ENCODE measurements around the gene NTM.
"Not testable (repeated sequence)": the region's sequence is repeated elsewhere in the genome, so short reads cannot be mapped to it uniquely, and the experiment has no call there.

Gene NTM

DNA sequence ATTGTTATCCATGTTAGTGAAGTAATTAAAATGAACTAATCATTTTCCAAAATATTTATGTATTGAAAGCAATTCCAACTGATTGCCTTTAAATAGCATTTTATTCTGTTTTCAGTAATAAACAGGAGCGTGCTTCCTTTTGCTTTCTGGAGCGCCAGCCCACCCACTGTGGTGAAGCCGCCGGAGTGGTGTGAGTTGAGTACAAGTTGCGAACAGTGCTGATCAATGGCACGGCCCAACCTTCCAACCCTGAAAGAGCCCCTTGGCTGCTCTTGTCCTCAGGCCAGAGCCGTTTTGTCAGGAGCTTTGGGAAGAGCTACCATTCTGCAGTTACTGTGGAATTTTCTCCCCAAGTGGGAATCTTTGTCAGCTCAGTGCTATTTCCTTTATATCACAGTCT is 42.8 kb downstream of the NTM start:
- H3K4me3 ChIP-seq (ENCODE audit: insufficient read depth, low read depth, low read length, poor library complexity, severe bottlenecking), result no peak overlapping the region
- no peaks in the 10 kb centered on the region for H3K4me1 ChIP-seq (ENCODE audit: control insufficient read depth, insufficient read depth, low read length, poor library complexity, severe bottlenecking)
- no peak for DNase-seq
- no peaks in the 10 kb centered on the region for H3K36me3 ChIP-seq (ENCODE audit: control insufficient read depth, insufficient read depth, low read length)
- no peaks in the 10 kb centered on the region for H3K27me3 ChIP-seq (replicated peaks; ENCODE audit: control insufficient read depth, insufficient read depth, low read length, poor library complexity, severe bottlenecking)
- no peaks in the 10 kb centered on the region for H3K9me3 ChIP-seq (ENCODE audit: control insufficient read depth, low read length)
- no peak overlapping the region for H3K27ac ChIP-seq (ENCODE audit: insufficient read depth, low read length, poor library complexity, severe bottlenecking)

DNA sequence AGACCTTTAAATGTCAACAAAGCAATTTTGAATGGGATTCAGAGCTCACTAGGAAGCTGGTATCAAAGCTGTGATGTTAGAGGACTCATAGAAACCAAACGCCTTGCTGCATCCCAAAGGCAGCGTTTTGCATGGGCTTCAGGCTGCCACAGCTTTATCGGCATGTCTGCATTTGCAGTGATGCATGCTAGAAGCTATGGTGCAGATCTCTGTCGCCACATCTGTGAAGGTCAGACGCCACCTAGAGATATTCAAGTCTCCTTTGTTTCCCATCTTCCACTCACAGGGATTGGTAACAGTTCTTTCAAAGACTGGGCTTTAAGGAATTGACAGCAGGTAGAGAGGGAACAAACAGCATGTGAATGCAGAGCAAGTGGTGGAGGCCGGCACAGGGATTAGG is 47.8 kb downstream of the NTM start:
- no peak for DNase-seq
- H3K4me1 ChIP-seq (ENCODE audit: control insufficient read depth, insufficient read depth, low read length, poor library complexity, severe bottlenecking), result no peaks in the 10 kb centered on the region
- H3K9me3 ChIP-seq (ENCODE audit: control insufficient read depth, low read length), result no peaks in the 10 kb centered on the region
- H3K36me3 ChIP-seq (ENCODE audit: control insufficient read depth, insufficient read depth, low read length), result no peaks in the 10 kb centered on the region
- H3K27ac ChIP-seq (ENCODE audit: insufficient read depth, low read length, poor library complexity, severe bottlenecking), result no peak overlapping the region
- H3K4me3 ChIP-seq (ENCODE audit: insufficient read depth, low read depth, low read length, poor library complexity, severe bottlenecking), result no peak overlapping the region
- H3K27me3 ChIP-seq (replicated peaks; ENCODE audit: control insufficient read depth, insufficient read depth, low read length, poor library complexity, severe bottlenecking), result no peaks in the 10 kb centered on the region

DNA sequence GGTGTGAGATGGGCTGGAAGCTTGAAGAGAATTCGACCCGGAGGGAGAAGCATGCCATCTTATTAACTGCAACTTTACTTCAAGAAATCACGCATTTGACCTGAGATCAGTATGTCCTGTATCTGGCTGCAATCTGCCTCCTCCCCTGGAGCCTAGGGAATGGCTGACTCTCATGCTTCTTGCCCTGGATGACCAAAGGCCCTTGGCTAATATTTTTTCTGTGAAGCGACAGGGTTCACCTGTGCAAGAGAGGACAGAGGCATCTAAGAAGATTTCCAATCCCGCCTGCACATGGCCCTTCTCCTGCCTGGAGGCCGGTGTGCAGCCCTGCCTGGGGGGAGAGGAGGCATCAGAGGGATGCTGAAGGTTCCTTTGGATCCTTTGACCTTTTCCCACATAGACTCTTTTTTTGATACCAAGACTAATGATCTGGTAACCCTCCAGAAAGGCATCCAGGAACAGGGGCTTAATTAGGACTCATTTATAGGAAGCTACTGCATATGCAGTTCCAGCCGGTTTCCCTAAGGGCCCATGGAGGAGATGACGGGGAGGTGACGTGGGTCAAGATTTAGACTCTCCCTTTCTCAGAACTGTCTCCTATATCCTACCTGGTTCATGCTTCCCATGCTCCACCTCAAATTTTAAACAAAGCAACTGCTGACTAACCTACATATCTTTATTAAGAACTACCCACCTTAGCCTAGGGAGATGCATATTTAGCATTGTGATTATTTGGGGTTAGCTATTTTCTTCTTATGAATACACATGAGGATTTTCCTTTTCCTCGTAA is 50.8 kb downstream of the NTM start:
- Histone ChIP-seq H3K36me3 (ENCODE audit: control insufficient read depth, insufficient read depth, low read length) (no peaks in the 10 kb centered on the region), H3K27me3 (replicated peaks; ENCODE audit: control insufficient read depth, insufficient read depth, low read length, poor library complexity, severe bottlenecking) (no peaks in the 10 kb centered on the region), H3K27ac (ENCODE audit: insufficient read depth, low read length, poor library complexity, severe bottlenecking) (no peak overlapping the region), H3K4me1 (ENCODE audit: control insufficient read depth, insufficient read depth, low read length, poor library complexity, severe bottlenecking) (no peaks in the 10 kb centered on the region), H3K9me3 (ENCODE audit: control insufficient read depth, low read length) (no peaks in the 10 kb centered on the region), H3K4me3 (ENCODE audit: insufficient read depth, low read depth, low read length, poor library complexity, severe bottlenecking) (no peak overlapping the region)
- no peak for DNase-seq

DNA sequence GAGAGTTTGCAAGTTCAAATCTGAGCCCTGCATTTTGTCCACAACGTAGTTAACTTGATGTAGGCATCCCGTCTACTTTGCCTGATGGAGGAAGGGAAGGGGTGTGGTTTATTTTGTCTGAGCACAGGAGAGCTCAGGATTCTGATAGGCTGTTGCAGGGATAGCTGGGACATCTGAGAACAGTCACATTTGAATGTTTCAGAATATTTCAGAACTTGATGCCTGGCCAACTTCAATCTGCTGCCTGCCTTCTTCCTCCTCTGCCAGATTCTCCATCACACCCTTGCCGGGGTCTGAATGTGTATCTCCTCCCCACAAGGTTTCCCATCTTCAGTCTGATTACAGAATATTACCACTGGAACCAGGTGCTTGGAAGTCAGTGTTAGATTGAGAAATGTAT is 51.6 kb downstream of the NTM start:
- no peaks in the 10 kb centered on the region for H3K9me3 ChIP-seq (ENCODE audit: control insufficient read depth, low read length)
- no peaks in the 10 kb centered on the region for H3K27me3 ChIP-seq (replicated peaks; ENCODE audit: control insufficient read depth, insufficient read depth, low read length, poor library complexity, severe bottlenecking)
- no peaks in the 10 kb centered on the region for H3K4me1 ChIP-seq (ENCODE audit: control insufficient read depth, insufficient read depth, low read length, poor library complexity, severe bottlenecking)
- no peak overlapping the region for H3K4me3 ChIP-seq (ENCODE audit: insufficient read depth, low read depth, low read length, poor library complexity, severe bottlenecking)
- H3K27ac ChIP-seq (ENCODE audit: insufficient read depth, low read length, poor library complexity, severe bottlenecking), result no peak overlapping the region
- no peak for DNase-seq
- H3K36me3 ChIP-seq (ENCODE audit: control insufficient read depth, insufficient read depth, low read length), result no peaks in the 10 kb centered on the region

DNA sequence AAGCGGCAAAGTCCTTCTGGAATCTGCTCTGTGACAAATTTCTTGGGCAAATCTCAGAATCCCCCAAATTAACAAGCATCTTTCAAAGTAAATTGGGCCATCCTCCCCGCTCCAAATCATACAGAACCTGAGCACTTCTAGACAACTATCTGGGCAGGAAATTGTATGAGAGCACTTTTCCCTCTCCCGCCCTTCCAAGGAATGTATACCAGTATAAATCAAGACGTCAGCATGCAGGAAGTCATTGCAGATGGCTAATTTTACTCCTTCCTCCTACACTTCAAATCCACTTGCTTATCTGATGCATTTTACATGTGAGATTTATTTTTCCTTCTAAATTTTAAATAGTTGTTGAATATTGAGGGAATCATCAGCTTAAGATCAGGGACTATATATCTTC is 52.1 kb downstream of the NTM start:
- H3K27ac ChIP-seq (ENCODE audit: insufficient read depth, low read length, poor library complexity, severe bottlenecking), result no peak overlapping the region
- H3K36me3 ChIP-seq (ENCODE audit: control insufficient read depth, insufficient read depth, low read length), result no peaks in the 10 kb centered on the region
- no peak overlapping the region for H3K4me3 ChIP-seq (ENCODE audit: insufficient read depth, low read depth, low read length, poor library complexity, severe bottlenecking)
- H3K27me3 ChIP-seq (replicated peaks; ENCODE audit: control insufficient read depth, insufficient read depth, low read length, poor library complexity, severe bottlenecking), result no peaks in the 10 kb centered on the region
- no peaks in the 10 kb centered on the region for H3K9me3 ChIP-seq (ENCODE audit: control insufficient read depth, low read length)
- no peak for DNase-seq
- no peaks in the 10 kb centered on the region for H3K4me1 ChIP-seq (ENCODE audit: control insufficient read depth, insufficient read depth, low read length, poor library complexity, severe bottlenecking)

DNA sequence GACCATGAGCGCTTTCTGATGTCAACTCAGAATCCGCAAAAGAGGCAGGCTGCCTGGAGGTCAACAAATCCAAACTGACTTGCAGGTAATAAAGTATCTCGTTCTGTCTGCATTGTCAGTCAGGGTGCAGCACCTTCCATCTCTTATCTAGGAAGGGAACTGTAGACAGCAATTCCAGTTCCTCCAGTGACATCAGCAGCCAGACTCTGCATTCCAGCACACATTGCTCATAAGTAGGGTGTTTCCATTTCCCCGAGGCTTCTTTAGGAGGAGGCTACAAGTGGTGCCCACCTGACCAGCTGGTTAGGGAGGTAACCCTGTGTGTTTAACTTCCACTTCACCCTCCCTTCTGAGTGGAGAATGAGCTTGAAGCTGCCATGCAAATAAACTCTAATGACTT is 53.3 kb downstream of the NTM start:
- Histone ChIP-seq H3K27me3 (replicated peaks; ENCODE audit: control insufficient read depth, insufficient read depth, low read length, poor library complexity, severe bottlenecking) (no peaks in the 10 kb centered on the region), H3K4me3 (ENCODE audit: insufficient read depth, low read depth, low read length, poor library complexity, severe bottlenecking) (no peak overlapping the region), H3K36me3 (ENCODE audit: control insufficient read depth, insufficient read depth, low read length) (no peaks in the 10 kb centered on the region), H3K27ac (ENCODE audit: insufficient read depth, low read length, poor library complexity, severe bottlenecking) (no peak overlapping the region), H3K9me3 (ENCODE audit: control insufficient read depth, low read length) (no peaks in the 10 kb centered on the region), H3K4me1 (ENCODE audit: control insufficient read depth, insufficient read depth, low read length, poor library complexity, severe bottlenecking) (no peaks in the 10 kb centered on the region)
- DNase-seq, result no peak

DNA sequence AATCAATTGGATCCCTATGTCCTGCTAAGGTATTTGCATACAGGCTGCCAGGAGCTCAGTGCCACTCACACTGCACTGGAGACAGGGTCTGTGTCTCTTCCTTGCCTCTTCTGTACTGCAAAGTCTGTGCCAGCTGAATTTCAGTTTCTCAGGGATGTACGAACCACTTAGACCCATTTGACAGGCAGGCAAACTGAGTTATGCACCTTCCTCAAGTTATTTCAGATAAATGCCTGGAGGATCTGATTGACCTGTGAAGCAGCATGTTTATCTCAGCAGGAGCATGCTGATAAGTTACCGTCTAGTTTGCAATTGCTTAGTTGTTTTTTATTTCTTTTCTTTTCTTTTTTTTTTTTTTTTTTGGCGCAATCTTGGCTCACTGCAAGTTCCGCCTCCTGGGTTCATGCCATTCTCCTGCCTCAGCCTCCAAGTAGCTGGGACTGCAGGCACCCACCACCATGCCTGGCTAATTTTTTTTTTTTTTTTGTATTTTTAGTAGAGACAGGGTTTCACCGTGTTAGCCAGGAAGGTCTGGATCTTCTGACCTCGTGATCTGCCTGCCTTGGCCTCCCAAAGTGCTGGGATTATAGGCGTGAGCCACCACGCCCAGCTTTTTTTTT is 54.0 kb downstream of the NTM start:
- not testable (repeated sequence) for H3K27ac ChIP-seq (ENCODE audit: insufficient read depth, low read length, poor library complexity, severe bottlenecking); H3K36me3 ChIP-seq (ENCODE audit: control insufficient read depth, insufficient read depth, low read length); H3K9me3 ChIP-seq (ENCODE audit: control insufficient read depth, low read length); H3K4me3 ChIP-seq (ENCODE audit: insufficient read depth, low read depth, low read length, poor library complexity, severe bottlenecking); H3K4me1 ChIP-seq (ENCODE audit: control insufficient read depth, insufficient read depth, low read length, poor library complexity, severe bottlenecking); H3K27me3 ChIP-seq (replicated peaks; ENCODE audit: control insufficient read depth, insufficient read depth, low read length, poor library complexity, severe bottlenecking); DNase-seq

DNA sequence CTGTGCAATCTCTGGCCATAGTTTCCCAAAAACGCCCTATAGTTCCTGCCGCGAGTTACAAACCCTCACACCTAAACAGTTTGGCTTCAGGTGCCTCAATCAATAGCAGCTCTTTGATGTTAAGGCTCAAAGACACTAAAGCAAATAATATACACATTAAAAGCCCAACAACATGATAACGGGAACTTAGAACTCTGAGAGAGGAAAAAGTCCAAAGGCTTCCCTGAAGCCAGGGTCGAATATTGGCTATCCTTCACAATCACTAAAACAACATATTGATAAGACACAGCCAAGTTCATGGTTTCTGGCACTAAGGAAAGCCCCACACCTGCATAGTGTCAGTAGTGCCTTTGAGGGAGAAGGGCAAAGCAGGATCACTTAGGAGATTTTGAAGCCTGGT is 54.9 kb downstream of the NTM start:
- Histone ChIP-seq H3K4me1 (ENCODE audit: control insufficient read depth, insufficient read depth, low read length, poor library complexity, severe bottlenecking) (no peaks in the 10 kb centered on the region), H3K27ac (ENCODE audit: insufficient read depth, low read length, poor library complexity, severe bottlenecking) (no peak overlapping the region), H3K9me3 (ENCODE audit: control insufficient read depth, low read length) (no peaks in the 10 kb centered on the region), H3K4me3 (ENCODE audit: insufficient read depth, low read depth, low read length, poor library complexity, severe bottlenecking) (no peak overlapping the region), H3K36me3 (ENCODE audit: control insufficient read depth, insufficient read depth, low read length) (no peaks in the 10 kb centered on the region), H3K27me3 (replicated peaks; ENCODE audit: control insufficient read depth, insufficient read depth, low read length, poor library complexity, severe bottlenecking) (no peaks in the 10 kb centered on the region)
- DNase-seq, result no peak

DNA sequence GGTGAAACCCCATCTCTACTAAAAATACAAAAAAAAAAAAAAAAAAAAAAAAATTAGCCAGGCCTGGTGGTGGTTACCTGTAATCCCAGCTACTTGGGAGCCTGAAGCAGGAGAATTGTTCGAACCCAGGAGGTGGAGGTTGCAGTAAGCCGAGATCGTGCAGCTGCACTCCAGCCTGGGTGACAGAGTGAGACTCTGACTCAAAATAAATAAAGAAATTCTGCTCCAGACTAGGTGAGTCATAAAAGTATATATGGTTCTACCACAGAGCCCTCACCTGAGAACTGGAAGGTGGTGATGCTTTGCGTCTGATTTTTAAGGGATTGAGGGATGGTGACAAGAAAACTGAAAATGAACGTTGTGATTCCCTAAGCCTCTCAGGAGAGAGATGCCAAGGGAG is 58.4 kb downstream of the NTM start:
- H3K36me3 ChIP-seq (ENCODE audit: control insufficient read depth, insufficient read depth, low read length), result no peaks in the 10 kb centered on the region
- no peak overlapping the region for H3K4me3 ChIP-seq (ENCODE audit: insufficient read depth, low read depth, low read length, poor library complexity, severe bottlenecking)
- no peak for DNase-seq
- no peak overlapping the region for H3K27ac ChIP-seq (ENCODE audit: insufficient read depth, low read length, poor library complexity, severe bottlenecking)
- H3K27me3 ChIP-seq (replicated peaks; ENCODE audit: control insufficient read depth, insufficient read depth, low read length, poor library complexity, severe bottlenecking), result no peaks in the 10 kb centered on the region
- H3K4me1 ChIP-seq (ENCODE audit: control insufficient read depth, insufficient read depth, low read length, poor library complexity, severe bottlenecking), result no peaks in the 10 kb centered on the region
- H3K9me3 ChIP-seq (ENCODE audit: control insufficient read depth, low read length), result no peaks in the 10 kb centered on the region

DNA sequence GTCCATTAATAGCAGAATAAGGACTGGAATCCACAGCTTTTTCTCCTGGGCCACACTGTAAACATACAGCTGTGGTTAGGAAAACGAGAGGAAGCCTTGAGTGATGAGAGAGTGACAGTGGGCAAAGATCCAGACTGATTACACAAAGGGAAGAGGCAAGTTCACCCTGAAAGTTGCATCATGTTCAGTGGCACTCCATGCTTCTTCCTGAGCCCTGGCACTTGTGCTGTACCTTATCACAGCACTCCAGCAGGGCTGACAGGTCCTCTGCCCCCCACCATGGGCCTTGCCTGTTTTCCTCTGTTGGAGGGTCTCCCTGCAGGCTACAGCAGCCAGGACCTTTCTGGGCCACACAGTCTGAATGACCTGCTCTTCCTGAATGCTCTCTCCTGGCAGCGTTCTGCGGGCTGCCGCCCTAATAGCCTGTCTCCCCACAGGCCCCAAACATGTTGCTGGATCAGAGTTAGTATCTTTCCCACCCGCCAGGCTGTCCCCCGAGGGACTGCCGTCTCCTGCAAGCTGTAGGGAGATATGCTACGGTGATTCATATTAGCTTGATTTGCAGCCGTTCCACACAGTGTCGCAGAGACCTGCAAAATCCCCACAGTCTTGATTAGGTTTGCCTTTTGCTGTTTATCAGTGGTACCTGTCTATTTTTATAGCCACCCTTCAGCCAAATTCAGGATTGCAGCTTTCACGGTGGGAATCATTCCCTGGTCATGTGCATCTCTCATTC is 60.2 kb downstream of the NTM start:
- Histone ChIP-seq H3K4me1 (ENCODE audit: control insufficient read depth, insufficient read depth, low read length, poor library complexity, severe bottlenecking) (no peaks in the 10 kb centered on the region), H3K27me3 (replicated peaks; ENCODE audit: control insufficient read depth, insufficient read depth, low read length, poor library complexity, severe bottlenecking) (no peaks in the 10 kb centered on the region)
- no peak for DNase-seq

More for the DNA sequence above, 60.2 kb downstream of the NTM start:
- Histone ChIP-seq H3K27ac (ENCODE audit: insufficient read depth, low read length, poor library complexity, severe bottlenecking) (no peak overlapping the region), H3K9me3 (ENCODE audit: control insufficient read depth, low read length) (no peaks in the 10 kb centered on the region), H3K4me3 (ENCODE audit: insufficient read depth, low read depth, low read length, poor library complexity, severe bottlenecking) (no peak overlapping the region), H3K36me3 (ENCODE audit: control insufficient read depth, insufficient read depth, low read length) (no peaks in the 10 kb centered on the region)

All from effector memory CD4-positive, alpha-beta T cell (primary cell).